Epithelial cell of proximal tubule (primary cell): ENCODE data around the gene ATP9A. TPM values are rescaled to one million over a fixed set of nuclear protein-coding genes. Genes with fewer than 3 reads are reported as not detected.
"Not testable (repeated sequence)": the region's sequence is repeated elsewhere in the genome, so short reads cannot be mapped to it uniquely, and the experiment has no call there.

Experiments used
- DNase-seq: peaks from one replicate; pipeline ENCODE4 v3.0.0-alpha.2; 2011; ENCODE audit warnings: low read depth
- H3K4me3 ChIP-seq: 2 replicates; pipeline ENCODE4 v1.5.1; 2011; ENCODE audit warnings: low read depth, mild to moderate bottlenecking, low read length
- CTCF ChIP-seq: conservative IDR thresholded peaks from 2 replicates; pipeline ENCODE4 v1.5.1; 2012; ENCODE audit warnings: low read depth, mild to moderate bottlenecking, low read length
- total RNA-seq: library from RNA; depleted of rRNA; stranded (reverse); fragments of >200 nt; gene quantifications from 2 replicates; pipeline ENCODE4 v1.2.3, GENCODE V29; 2015

The ATP9A gene
- total RNA-seq, 1 donor from 2014 or later, result 22.5 TPM

GRCh38 chr20:51650685-51651134 is 117.5 kb downstream of the ATP9A start:
- TF ChIP-seq CTCF, result no peak
- DNase-seq, result peak; percentile 81

GRCh38 chr20:51648571-51648947 is 119.6 kb downstream of the ATP9A start:
- no peak for TF ChIP-seq CTCF
- no peak overlapping the region for H3K4me3 ChIP-seq
- no peak for DNase-seq

More at GRCh38 chr20:51650685-51651134, 117.5 kb downstream of the ATP9A start:
- no peak overlapping the region for H3K4me3 ChIP-seq

GRCh38 chr20:51647674-51648570 is 120.3 kb downstream of the ATP9A start:
- no peak overlapping the region for H3K4me3 ChIP-seq
- TF ChIP-seq CTCF, result no peak
- DNase-seq, result no peak

- DNase-seq, H3K4me3 ChIP-seq: not testable (repeated sequence)
Observed at GRCh38 chr20:51643810-51644209, 124.4 kb downstream of the ATP9A start.

- H3K4me3 ChIP-seq, result no peak overlapping the region
- no peak for TF ChIP-seq CTCF
- no peak for DNase-seq
Observed at GRCh38 chr20:51643390-51643789, 124.8 kb downstream of the ATP9A start.

GRCh38 chr20:51641866-51642265 is 126.3 kb downstream of the ATP9A start:
- DNase-seq, result no peak
- TF ChIP-seq CTCF, result no peak
- no peak overlapping the region for H3K4me3 ChIP-seq

- no peak for DNase-seq
- TF ChIP-seq CTCF, result no peak
- H3K4me3 ChIP-seq, result no peak overlapping the region
Observed at GRCh38 chr20:51640743-51641142, 127.4 kb downstream of the ATP9A start.
